Measurements from ENCODE around the gene IRX5.

DNA sequence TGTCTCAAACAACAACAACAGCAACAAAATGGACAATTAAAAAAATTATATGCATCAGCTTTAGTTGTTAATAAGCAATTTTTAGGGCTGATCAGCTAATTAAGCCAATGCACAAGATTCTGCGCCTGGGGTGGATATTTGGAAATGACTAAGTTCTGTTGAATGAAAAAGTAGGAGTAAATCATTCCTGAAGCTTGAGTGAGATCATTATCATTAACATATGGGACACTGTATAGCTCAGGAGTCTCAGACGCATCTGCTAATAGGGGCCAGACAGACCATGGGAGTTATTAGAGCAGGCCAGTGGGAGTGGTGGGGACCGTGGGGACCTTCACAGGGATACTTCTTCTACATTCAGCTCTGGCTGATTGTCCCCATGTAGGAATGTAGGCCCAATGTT lies 22.8 kb downstream of the IRX5 start:
- TF ChIP-seq ARNT (IDR thresholded peaks at IDR 0.05) (no peak), BHLHE40 (IDR thresholded peaks at IDR 0.05; ENCODE audit: borderline replicate concordance) (no peak), ZNF384 (IDR thresholded peaks at IDR 0.05) (no peak), FOXA1 (IDR thresholded peaks at IDR 0.05) (no peak), SP1 (IDR thresholded peaks at IDR 0.05) (no peak)
